ENCODE data around the gene BPGM. TPM values are rescaled to one million over a fixed set of nuclear protein-coding genes. Genes with fewer than 3 reads are reported as not detected.

BPGM gene
- total and polyA plus RNA-seq, 2 experiments from 2014 or later: 16.9 TPM

GRCh38 chr7:134722786-134723322, 76.2 kb downstream of the BPGM start:
- no peak overlapping the region for H3K4me3 ChIP-seq
- H3F3A ChIP-seq (replicated peaks; ENCODE audit: low read depth): no peaks in the 10 kb centered on the region
- H2AFZ ChIP-seq: no peak overlapping the region
- TF ChIP-seq CREB1 (CRISPR knock-in tag; IDR thresholded peaks at IDR 0.05; ENCODE audit: low read depth): no peak
- TF ChIP-seq ZNF331 (CRISPR knock-in tag; IDR thresholded peaks at IDR 0.05; ENCODE audit: low read depth): no peak
- no peak for TF ChIP-seq STAT1 (IDR thresholded peaks at IDR 0.05; ENCODE audit: unreplicated experiment)
- TF ChIP-seq REST (IDR thresholded peaks at IDR 0.05; ENCODE audit: unreplicated experiment): no peak
- no peak for TF ChIP-seq ZNF114 (CRISPR knock-in tag; IDR thresholded peaks at IDR 0.05)
- no peaks in the 10 kb centered on the region for H4K20me1 ChIP-seq (replicated peaks; ENCODE audit: insufficient read depth)
- no peak for DNase-seq (ENCODE audit: low spot score)
- no peak for ATAC-seq
- H3K36me3 ChIP-seq (ENCODE audit: insufficient read depth): no peaks in the 10 kb centered on the region
- no peak overlapping the region for H3K4me3 Mint-ChIP-seq
- H3K9me2 ChIP-seq (ENCODE audit: insufficient read depth): no peaks in the 10 kb centered on the region
- no peak overlapping the region for H3K4me2 ChIP-seq
- H3K27me3 Mint-ChIP-seq (ENCODE audit: insufficient read depth, low read depth, poor library complexity): peaks cover 1% of the 10 kb centered on the region
- H3K9me3 Mint-ChIP-seq: no peaks in the 10 kb centered on the region
- no peaks in the 10 kb centered on the region for H3K79me2 ChIP-seq (replicated peaks; ENCODE audit: insufficient read depth)
- no peak overlapping the region for H3K27ac Mint-ChIP-seq
- no peaks in the 10 kb centered on the region for H3K4me1 ChIP-seq (ENCODE audit: insufficient read depth)
- no peak overlapping the region for H3K27ac ChIP-seq (ENCODE audit: low read depth)
- no peaks in the 10 kb centered on the region for H3K36me3 Mint-ChIP-seq (ENCODE audit: low read depth)
- no peaks in the 10 kb centered on the region for H3K4me1 Mint-ChIP-seq
- H3K27me3 ChIP-seq (ENCODE audit: insufficient read depth): no peaks in the 10 kb centered on the region

GRCh38 chr7:134723892-134724291, 77.2 kb downstream of the BPGM start:
- peak overlapping the region; percentile 1; the same call in 1 of the 2 replicates for H2AFZ ChIP-seq
- no peaks in the 10 kb centered on the region for H3K4me1 Mint-ChIP-seq
- H3K27ac ChIP-seq (ENCODE audit: low read depth): no peak overlapping the region
- ATAC-seq (no peak), DNase-seq (ENCODE audit: low spot score) (no peak)
- H3K4me2 ChIP-seq: no peak overlapping the region
- H3K9me3 Mint-ChIP-seq: no peaks in the 10 kb centered on the region
- no peaks in the 10 kb centered on the region for H3K36me3 ChIP-seq (ENCODE audit: insufficient read depth)
- H3K9me2 ChIP-seq (ENCODE audit: insufficient read depth): no peaks in the 10 kb centered on the region
- no peak overlapping the region for H3K27ac Mint-ChIP-seq
- H3K36me3 Mint-ChIP-seq (ENCODE audit: low read depth): no peaks in the 10 kb centered on the region
- H3K4me3 Mint-ChIP-seq: no peak overlapping the region
- no peaks in the 10 kb centered on the region for H3K27me3 ChIP-seq (ENCODE audit: insufficient read depth)
- H4K20me1 ChIP-seq (replicated peaks; ENCODE audit: insufficient read depth): no peaks in the 10 kb centered on the region
- H3F3A ChIP-seq (replicated peaks; ENCODE audit: low read depth): no peaks in the 10 kb centered on the region
- no peak overlapping the region for H3K4me3 ChIP-seq
- TF ChIP-seq EZH2phosphoT487 (IDR thresholded peaks at IDR 0.05; ENCODE audit: unreplicated experiment): no peak
- no peak for TF ChIP-seq ZNF331 (CRISPR knock-in tag; IDR thresholded peaks at IDR 0.05; ENCODE audit: low read depth)
- TF ChIP-seq EZH2 (IDR thresholded peaks at IDR 0.05; ENCODE audit: low read depth, unreplicated experiment): no peak
- no peak for TF ChIP-seq JUNB (IDR thresholded peaks at IDR 0.05; ENCODE audit: unreplicated experiment)
- no peak for TF ChIP-seq ETS1 (IDR thresholded peaks at IDR 0.05)
- TF ChIP-seq CTCF (conservative IDR thresholded peaks at IDR 0.05; ENCODE audit: low read depth in 2 of 2): no peak
- TF ChIP-seq STAT1 (IDR thresholded peaks at IDR 0.05; ENCODE audit: unreplicated experiment): no peak
- no peak for TF ChIP-seq ZNF114 (CRISPR knock-in tag; IDR thresholded peaks at IDR 0.05)
- H3K4me1 ChIP-seq (ENCODE audit: insufficient read depth): no peaks in the 10 kb centered on the region
- H3K79me2 ChIP-seq (replicated peaks; ENCODE audit: insufficient read depth): no peaks in the 10 kb centered on the region
- H3K27me3 Mint-ChIP-seq (ENCODE audit: insufficient read depth, low read depth, poor library complexity): peaks cover 1% of the 10 kb centered on the region
